Endothelial cell of umbilical vein (primary cell): ENCODE data around the gene GPX8. TPM values are rescaled to one million over a fixed set of nuclear protein-coding genes. Genes with fewer than 3 reads are reported as not detected.

Experiments used
- BruUV-seq: library from RNA; stranded (reverse); fragments of 400-500 nt; replicated peaks from 2 replicates; lab custom pipeline; 2021; lab: Mats Ljungman, UMichigan
- CTCF ChIA-PET: fragments of 300-600, 350-600 bp; sonication (Branson Sonifier 250); formaldehyde crosslinking; loops from one replicate; lab custom pipeline; 2021; ENCODE audit warnings: antibody characterized with exemption, inconsistent platforms; lab: Charles Lee
- POLR2A ChIA-PET: fragments of 300-600, 350-600 bp; sonication (Branson Sonifier 250); formaldehyde crosslinking; loops from one replicate; lab custom pipeline; 2021; ENCODE audit warnings: antibody characterized with exemption, inconsistent platforms; lab: Charles Lee
- DNase-seq: peaks from one replicate; pipeline ENCODE4 v3.0.0-alpha.2; 2011; ENCODE audit warnings: low read depth, low spot score
- FAIRE-seq: peaks from 2 replicates; lab custom pipeline; 2011; peaks lifted over from hg19 to GRCh38; lab: Jason Lieb, UNC
- H2AFZ ChIP-seq: 2 replicates; pipeline ENCODE4 v1.6.0; 2012; ENCODE audit warnings: low read depth, low read length, control low read depth, inconsistent platforms
- H3K27ac ChIP-seq: 2 replicates; pipeline ENCODE4 v1.5.1; 2011; ENCODE audit warnings: low read depth, mild to moderate bottlenecking, control low read depth, low read length, moderate library complexity; ENCODE audit not compliant: insufficient read depth
- H3K27me3 ChIP-seq, 2 experiments: 2 replicates each; pipeline versions ENCODE4 v1.6.0 to v1.6.1; 2011; ENCODE audit warnings: low read length in 2 of 2, mixed read lengths in 1 of 2; ENCODE audit not compliant: control insufficient read depth in 2 of 2, insufficient read depth in 2 of 2
- H3K36me3 ChIP-seq, 2 experiments: 2 replicates in 1 of 2; 3 replicates in 1 of 2; pipeline ENCODE4 v1.5.1; 2011; ENCODE audit warnings: low read length in 2 of 2, mild to moderate bottlenecking in 1 of 2, moderate library complexity in 1 of 2; ENCODE audit not compliant: control insufficient read depth in 2 of 2, insufficient read depth in 2 of 2; ENCODE audit errors: extremely low read depth in 1 of 2
- H3K4me1 ChIP-seq: 3 replicates; pipeline ENCODE4 v1.5.1; 2011; ENCODE audit warnings: mild to moderate bottlenecking, low read length; ENCODE audit not compliant: control insufficient read depth, insufficient read depth; ENCODE audit errors: extremely low read depth
- H3K4me2 ChIP-seq: 2 replicates; pipeline ENCODE4 v1.6.1; 2011; ENCODE audit warnings: low read length, control low read depth, mixed read lengths; ENCODE audit not compliant: insufficient read depth
- H3K4me3 ChIP-seq, 3 experiments: fragments of 200-600 bp in 1 of 3; sonication (generic), shearing (Covaris generic) in 1 of 3; replicated peaks in 1 of 3; 2 replicates each; pipeline ENCODE4 v1.5.1; 2011 to 2016; ENCODE audit warnings: control low read depth in 3 of 3, low read length in 3 of 3, mild to moderate bottlenecking in 2 of 3, inconsistent platforms in 1 of 3, low read depth in 1 of 3, moderate library complexity in 1 of 3; ENCODE audit not compliant: insufficient read depth in 1 of 3
- H3K79me2 ChIP-seq: 2 replicates; pipeline ENCODE4 v1.6.0; 2012; ENCODE audit warnings: low read length, inconsistent platforms; ENCODE audit not compliant: control insufficient read depth, insufficient read depth
- H3K9ac ChIP-seq: replicated peaks from 2 replicates; pipeline ENCODE3; 2011; ENCODE audit warnings: low read length, control low read depth; ENCODE audit not compliant: insufficient read depth; ENCODE audit errors: extremely low read depth
- H3K9me1 ChIP-seq: replicated peaks from 3 replicates; pipeline ENCODE4 v1.6.0; 2011; ENCODE audit warnings: mild to moderate bottlenecking, low read length; ENCODE audit not compliant: control insufficient read depth, insufficient read depth; ENCODE audit errors: extremely low read depth
- H3K9me3 ChIP-seq: replicated peaks from 2 replicates; pipeline ENCODE4 v1.5.1; 2012; ENCODE audit warnings: low read length, inconsistent platforms; ENCODE audit not compliant: control insufficient read depth, insufficient read depth
- H4K20me1 ChIP-seq: replicated peaks from 2 replicates; pipeline ENCODE3; 2011; ENCODE audit warnings: mild to moderate bottlenecking, low read length; ENCODE audit not compliant: control insufficient read depth, insufficient read depth; ENCODE audit errors: extremely low read depth
- CTCF ChIP-seq, 2 donors: IDR thresholded peaks; 1 replicate in 1 of 2; 2 replicates in 1 of 2; pipeline ENCODE4 v1.5.1; 2011; ENCODE audit warnings: low read length in 2 of 2, mild to moderate bottlenecking in 2 of 2, moderate library complexity in 2 of 2, control low read depth in 1 of 2, inconsistent platforms in 1 of 2, low read depth in 1 of 2; ENCODE audit not compliant: insufficient read depth in 1 of 2; ENCODE audit errors: extremely low read depth in 1 of 2
- EZH2 ChIP-seq: IDR thresholded peaks from 2 replicates; pipeline ENCODE4 v1.6.1; 2012; ENCODE audit warnings: borderline replicate concordance, low read depth, mild to moderate bottlenecking, moderate library complexity, low read length, inconsistent platforms; ENCODE audit not compliant: severe bottlenecking
- FOS ChIP-seq: IDR thresholded peaks from 2 replicates; pipeline ENCODE4 v1.6.1; 2011; ENCODE audit warnings: mild to moderate bottlenecking, low read length, moderate library complexity, borderline replicate concordance; ENCODE audit not compliant: insufficient read depth
- GATA2 ChIP-seq: IDR thresholded peaks from 2 replicates; pipeline ENCODE4 v1.7.0; 2011; ENCODE audit warnings: low read depth, mild to moderate bottlenecking, moderate library complexity, mixed read lengths, low read length; ENCODE audit not compliant: insufficient read length, insufficient read depth
- JUN ChIP-seq: IDR thresholded peaks from 2 replicates; pipeline ENCODE4 v1.6.1; 2011; ENCODE audit warnings: borderline replicate concordance, low read depth; ENCODE audit not compliant: insufficient read length, insufficient read depth
- MAX ChIP-seq: IDR thresholded peaks from 2 replicates; pipeline ENCODE4 v1.6.1; 2011; ENCODE audit not compliant: insufficient read depth, insufficient read length
- MYC ChIP-seq: IDR thresholded peaks from one replicate; pipeline ENCODE4 v1.6.1; 2011; ENCODE audit warnings: mild to moderate bottlenecking, low read depth, low read length
- POLR2A ChIP-seq: IDR thresholded peaks from 2 replicates; pipeline ENCODE4 v1.6.1; 2012; ENCODE audit warnings: low read depth, mild to moderate bottlenecking, control low read depth, low read length
- POLR2AphosphoS5 ChIP-seq: IDR thresholded peaks from 2 replicates; pipeline ENCODE4 v1.6.1; 2012; ENCODE audit warnings: low read depth, mild to moderate bottlenecking, control low read depth, low read length, moderate library complexity; ENCODE audit not compliant: insufficient read depth
- dilution Hi-C: fragments of 300-500 bp; cut with MboI; formaldehyde crosslinking; loops from one replicate; pipeline ENCODE4 v1.15.0; 2019; ENCODE audit warnings: low sequenced_read_pairs; ENCODE audit not compliant: extremely low pct_ligation_motif_present
- intact Hi-C: fragments of 100-400 bp; cut with micrococcal nuclease; formaldehyde crosslinking; loops from one replicate; pipeline ENCODE4 v1.10.0; 2022
- polyA plus RNA-seq, 4 experiments: library from polyadenylated mRNA; depleted of rRNA in 3 of 4; stranded (reverse) in 3 of 4; unstranded in 1 of 4; fragments of >200 nt; gene quantifications; 2 replicates each; pipeline versions ENCODE4 v1.2.1 to v1.2.3, GENCODE V29; 2011 to 2012; ENCODE audit warnings: missing spikeins in 1 of 4
- total RNA-seq: library from RNA; stranded (reverse); gene quantifications from 2 replicates; pipeline ENCODE4 v1.2.3, GENCODE V29; 2021

The GPX8 gene
- total and polyA plus RNA-seq, 2 donors (not counting 3 experiments of a cell fraction or from before 2014, with no cell fraction given), result 60.1 to 147 TPM

GRCh38 chr5:55134053-55134722 is 25.8 kb upstream of the GPX8 start:
- POLR2A ChIA-PET, result no interaction called here
- no peak overlapping the region for H2AFZ ChIP-seq
- no peak overlapping the region for H3K27ac ChIP-seq
- no peak overlapping the region for H3K4me3 ChIP-seq
- no peaks in the 10 kb centered on the region for H3K4me1 ChIP-seq
- no peaks in the 10 kb centered on the region for H3K79me2 ChIP-seq
- FAIRE-seq, result no peak
- TF ChIP-seq GATA2, result no peak
- no peak for TF ChIP-seq MAX
- TF ChIP-seq POLR2AphosphoS5, result no peak
- TF ChIP-seq CTCF (IDR thresholded peaks at IDR 0.05; ENCODE audit: extremely low read depth in 1 of 2, insufficient read depth in 1 of 2, low read depth in 1 of 2, low read length in 2 of 2), result no peak
- TF ChIP-seq FOS, result no peak
- no peak for TF ChIP-seq MYC
- TF ChIP-seq JUN, result no peak
- TF ChIP-seq POLR2A, result no peak
- no peak for TF ChIP-seq EZH2
- dilution Hi-C loops, result loop anchor here (25.0 kb wide), 1 partner anchor 147 kb away; the partner anchor contains the start of gene ESM1
- no peaks in the 10 kb centered on the region for H3K36me3 ChIP-seq
- H3K27me3 ChIP-seq, result no peaks in the 10 kb centered on the region
- intact Hi-C loops, result no loop called here
- no peak for DNase-seq
- CTCF ChIA-PET, result interaction anchor here (1.6 to 2.5 kb wide), 3 partner anchors 12 to 190 kb away, joined by 5 to 9 read pairs (median 6); no protein-coding TSS in a partner anchor
- H4K20me1 ChIP-seq, result no peaks in the 10 kb centered on the region
- H3K9me3 ChIP-seq, result no peaks in the 10 kb centered on the region
- BruUV-seq, result no TSS peak
- H3K9ac ChIP-seq, result no peak overlapping the region
- H3K9me1 ChIP-seq, result no peaks in the 10 kb centered on the region
- no peak overlapping the region for H3K4me2 ChIP-seq
